PC-3 (cell line): ENCODE data around the gene SLC16A11. TPM values are rescaled to one million over a fixed set of nuclear protein-coding genes. Genes with fewer than 3 reads are reported as not detected.
A peak's percentile ranks its signal among the peaks of the same experiment; 100 is the strongest.

Experiments used
- ATAC-seq: fragments of 200-7000 bp; cut with Tn5 transposase; 2 replicates; pipeline ENCODE4 v1.9.1; 2020; ENCODE audit warnings: mild to moderate bottlenecking, moderate library complexity
- BruUV-seq: library from RNA; stranded (reverse); fragments of 400-500 nt; replicated peaks from 2 replicates; lab custom pipeline; 2021; lab: Mats Ljungman, UMichigan
- CTCF ChIA-PET: fragments of 300-600 bp; sonication (Branson Sonifier 250); formaldehyde crosslinking; loops from one replicate; lab custom pipeline; 2022; ENCODE audit warnings: antibody characterized with exemption; lab: Charles Lee
- POLR2A ChIA-PET: fragments of 300-600 bp; sonication (Branson Sonifier 250); formaldehyde crosslinking; loops from one replicate; lab custom pipeline; 2022; ENCODE audit warnings: antibody characterized with exemption; ENCODE audit not compliant: unreplicated experiment; lab: Charles Lee
- DNase-seq: peaks from one replicate; pipeline ENCODE4 v3.0.0-alpha.2; 2015
- H2AFZ ChIP-seq: fragments of 300-600 bp; sonication (generic); 2 replicates; pipeline ENCODE4 v1.6.0; 2016; ENCODE audit warnings: antibody characterized with exemption, low read length
- H3F3A ChIP-seq: fragments of 300-600 bp; sonication (generic); one replicate; pipeline ENCODE4 v1.6.0; 2017; ENCODE audit warnings: antibody characterized with exemption, low read length, control low read depth, mild to moderate bottlenecking; ENCODE audit not compliant: unreplicated experiment
- H3K27ac ChIP-seq: fragments of 300-600 bp; sonication (generic); 2 replicates; pipeline ENCODE4 v1.5.1; 2016; ENCODE audit warnings: mild to moderate bottlenecking, low read length
- H3K27me3 ChIP-seq: fragments of 300-600 bp; sonication (generic); 2 replicates; pipeline ENCODE4 v1.6.1; 2016; ENCODE audit warnings: low read length, mixed read lengths
- H3K36me3 ChIP-seq: fragments of 300-600 bp; sonication (generic); 2 replicates; pipeline ENCODE4 v1.6.1; 2016; ENCODE audit warnings: low read depth, mixed run types, low read length, mixed read lengths
- H3K4me1 ChIP-seq: fragments of 300-600 bp; sonication (generic); 2 replicates; pipeline ENCODE4 v1.5.1; 2016; ENCODE audit warnings: low read length; ENCODE audit not compliant: insufficient read depth
- H3K4me2 ChIP-seq: fragments of 300-600 bp; sonication (generic); 2 replicates; pipeline ENCODE4 v1.6.0; 2016; ENCODE audit warnings: low read length
- H3K4me3 ChIP-seq: fragments of 300-600 bp; sonication (generic); 2 replicates; pipeline ENCODE4 v1.5.1; 2016; ENCODE audit warnings: mild to moderate bottlenecking, low read length, mixed read lengths
- H3K79me2 ChIP-seq: fragments of 300-600 bp; sonication (generic); 2 replicates; pipeline ENCODE4 v1.6.1; 2017; ENCODE audit warnings: low read length, mixed read lengths
- H3K9ac ChIP-seq: fragments of 300-600 bp; sonication (generic); 2 replicates; pipeline ENCODE4 v1.6.0; 2016; ENCODE audit warnings: mild to moderate bottlenecking, low read length
- H3K9me2 ChIP-seq: fragments of 300-600 bp; sonication (generic); replicated peaks from 2 replicates; pipeline ENCODE4 v1.6.1; 2016; ENCODE audit warnings: mixed run types, low read length, mixed read lengths
- H3K9me3 ChIP-seq: fragments of 300-600 bp; sonication (generic); 2 replicates; pipeline ENCODE4 v1.6.1; 2016; ENCODE audit warnings: low read length, mixed read lengths
- H4K20me1 ChIP-seq: fragments of 300-600 bp; sonication (generic); 2 replicates; pipeline ENCODE4 v1.6.1; 2016; ENCODE audit warnings: low read length, mixed read lengths
- EZH2 ChIP-seq: fragments of 300-600 bp; sonication (generic); IDR thresholded peaks from one replicate; pipeline ENCODE4 v1.6.1; 2017; ENCODE audit warnings: antibody characterized with exemption, mild to moderate bottlenecking, low read length; ENCODE audit not compliant: unreplicated experiment
- EZH2phosphoT487 ChIP-seq: fragments of 300-600 bp; sonication (generic); IDR thresholded peaks from 2 replicates; pipeline ENCODE4 v1.6.1; 2018; ENCODE audit warnings: mild to moderate bottlenecking, antibody characterized with exemption, low read length, borderline replicate concordance
- intact Hi-C: fragments of 100-400 bp; cut with micrococcal nuclease; formaldehyde crosslinking; loops from 2 replicates; pipeline ENCODE4 v1.9.0; 2023
- total RNA-seq: library from RNA; depleted of rRNA; stranded (reverse); fragments of >200 nt; gene quantifications from 2 replicates; pipeline ENCODE4 v1.2.3, GENCODE V29; 2014
- TF ChIP-seq, protein P1 (sequence below): fragments of 300-600 bp; sonication (generic); conservative IDR thresholded peaks from 2 replicates; pipeline ENCODE4 v1.5.1; 2017; ENCODE audit warnings: antibody characterized with exemption, low read depth, mild to moderate bottlenecking, low read length

The SLC16A11 gene
- total RNA-seq, 1 experiment from 2014 or later = not detected

DNA sequence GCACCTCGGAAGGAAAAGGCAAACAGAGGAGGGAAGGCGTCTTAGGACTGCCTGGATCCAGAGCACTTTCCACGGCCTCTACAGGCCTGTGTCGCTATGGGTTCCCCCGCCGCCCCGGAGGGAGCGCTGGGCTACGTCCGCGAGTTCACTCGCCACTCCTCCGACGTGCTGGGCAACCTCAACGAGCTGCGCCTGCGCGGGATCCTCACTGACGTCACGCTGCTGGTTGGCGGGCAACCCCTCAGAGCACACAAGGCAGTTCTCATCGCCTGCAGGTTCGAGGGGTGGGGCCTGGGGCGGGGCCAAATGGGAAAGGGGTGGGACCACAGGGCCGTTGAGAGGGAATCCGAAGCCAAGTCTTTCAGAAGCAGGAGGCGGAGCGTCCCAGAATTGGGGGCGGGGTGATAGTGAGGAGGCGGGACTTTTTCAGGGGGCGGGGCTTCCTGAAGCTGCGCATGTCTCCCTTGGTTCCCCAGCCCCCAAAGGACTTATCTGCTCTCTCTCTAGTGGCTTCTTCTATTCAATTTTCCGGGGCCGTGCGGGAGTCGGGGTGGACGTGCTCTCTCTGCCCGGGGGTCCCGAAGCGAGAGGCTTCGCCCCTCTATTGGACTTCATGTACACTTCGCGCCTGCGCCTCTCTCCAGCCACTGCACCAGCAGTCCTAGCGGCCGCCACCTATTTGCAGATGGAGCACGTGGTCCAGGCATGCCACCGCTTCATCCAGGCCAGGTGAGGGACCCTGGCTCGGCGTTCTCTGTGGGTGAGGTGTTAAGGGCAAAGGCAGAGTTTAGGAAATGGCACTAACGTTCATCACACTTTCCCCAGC lies 20.1 kb downstream of the SLC16A11 start:
- CTCF ChIA-PET = no interaction called here
- no peaks in the 10 kb centered on the region for H3K9me2 ChIP-seq
- peak; percentile 42 for DNase-seq
- no peak overlapping the region for H3K9ac ChIP-seq
- no peaks in the 10 kb centered on the region for H4K20me1 ChIP-seq
- POLR2A ChIA-PET = no interaction called here
- intact Hi-C loops = loop anchor here (5.0 kb wide), 2 partner anchors 181 to 356 kb away; no protein-coding TSS in a partner anchor
- peak; percentile 38 for ATAC-seq
- H3K4me1 ChIP-seq = peaks cover 12% of the 10 kb centered on the region; the same call in 1 of the 2 replicates
- H3K79me2 ChIP-seq = no peaks in the 10 kb centered on the region
- no peaks in the 10 kb centered on the region for H3K36me3 ChIP-seq
- no peak for TF ChIP-seq EZH2
- TF ChIP-seq EZH2phosphoT487 = no peak
- H3K27ac ChIP-seq = no peak overlapping the region
- H2AFZ ChIP-seq = no peak overlapping the region
- H3F3A ChIP-seq = no peaks in the 10 kb centered on the region
- BruUV-seq = no TSS peak
- no peak overlapping the region for H3K4me2 ChIP-seq
- H3K27me3 ChIP-seq = no peaks in the 10 kb centered on the region
- H3K4me3 ChIP-seq = no peak overlapping the region
- no peaks in the 10 kb centered on the region for H3K9me3 ChIP-seq

DNA sequence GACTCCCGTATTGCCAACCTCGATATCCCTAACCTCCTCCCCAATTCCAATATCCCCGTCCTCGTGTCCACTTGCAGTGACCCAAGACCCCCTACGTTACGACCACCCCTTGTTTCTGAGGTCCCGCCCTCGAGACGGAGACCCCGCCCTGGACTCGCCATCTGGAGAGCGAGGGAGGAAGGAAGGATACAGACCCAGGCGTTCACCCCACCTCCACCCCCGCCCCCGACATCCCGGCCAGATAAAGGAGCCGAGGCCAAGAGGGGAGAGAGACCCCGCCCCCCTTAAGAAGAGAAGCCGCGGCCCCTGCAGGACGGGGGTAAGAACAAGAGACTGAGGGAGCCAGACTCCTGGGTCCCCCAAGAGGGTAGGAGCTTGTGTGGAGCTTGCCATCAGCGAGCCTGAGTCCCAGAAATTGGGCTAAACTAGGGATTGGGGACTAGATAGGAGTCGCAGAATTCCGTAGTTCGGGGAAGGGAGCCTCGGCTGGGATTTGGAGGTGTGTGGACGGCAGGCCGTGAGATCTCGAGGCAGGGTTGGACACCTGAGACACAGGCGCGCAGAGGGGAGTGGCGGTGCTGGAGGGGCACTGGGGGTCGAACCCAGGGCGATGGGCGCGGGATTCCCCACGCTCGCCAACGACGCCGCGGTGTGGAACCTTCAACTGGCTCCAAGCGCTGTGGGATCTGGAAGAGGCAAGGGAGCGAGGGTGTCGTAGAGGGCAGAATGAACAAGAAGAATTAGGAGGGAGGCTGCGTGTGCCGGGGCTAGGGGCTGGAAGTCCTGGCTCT lies 20.9 kb downstream of the SLC16A11 start, which contains the start of gene BCL6B:
Gene BCL6B, plus strand, starts transcription at position 270 of the 791 bp plus-strand sequence. CDS start 622 bp downstream, outside the sequence.
- Histone ChIP-seq H3K36me3 (no peaks in the 10 kb centered on the region), H3K27ac (no peak within 1 kb of the TSS), H3K9ac (peak within 1 kb of the TSS; percentile 42), H3K4me2 (peak within 1 kb of the TSS; percentile 82), H3K9me2 (no peaks in the 10 kb centered on the region), H3K4me1 (peaks cover 12% of the 10 kb centered on the region; the same call in 1 of the 2 replicates), H3F3A (no peaks in the 10 kb centered on the region), H4K20me1 (no peaks in the 10 kb centered on the region), H3K4me3 (peak within 1 kb of the TSS; percentile 54), H2AFZ (peak within 1 kb of the TSS; percentile 92), H3K27me3 (no peaks in the 10 kb centered on the region), H3K79me2 (no peaks in the 10 kb centered on the region), H3K9me3 (no peaks in the 10 kb centered on the region)
- intact Hi-C loops = loop anchor here (5.0 kb wide), 2 partner anchors 181 to 356 kb away; no protein-coding TSS in a partner anchor
- DNase-seq = no peak
- ChIA-PET CTCF (no interaction called here), POLR2A (no interaction called here)
- ATAC-seq = no peak
- TF ChIP-seq EZH2phosphoT487 = no peak
- TF ChIP-seq EZH2 = no peak
- no TSS peak for BruUV-seq

DNA sequence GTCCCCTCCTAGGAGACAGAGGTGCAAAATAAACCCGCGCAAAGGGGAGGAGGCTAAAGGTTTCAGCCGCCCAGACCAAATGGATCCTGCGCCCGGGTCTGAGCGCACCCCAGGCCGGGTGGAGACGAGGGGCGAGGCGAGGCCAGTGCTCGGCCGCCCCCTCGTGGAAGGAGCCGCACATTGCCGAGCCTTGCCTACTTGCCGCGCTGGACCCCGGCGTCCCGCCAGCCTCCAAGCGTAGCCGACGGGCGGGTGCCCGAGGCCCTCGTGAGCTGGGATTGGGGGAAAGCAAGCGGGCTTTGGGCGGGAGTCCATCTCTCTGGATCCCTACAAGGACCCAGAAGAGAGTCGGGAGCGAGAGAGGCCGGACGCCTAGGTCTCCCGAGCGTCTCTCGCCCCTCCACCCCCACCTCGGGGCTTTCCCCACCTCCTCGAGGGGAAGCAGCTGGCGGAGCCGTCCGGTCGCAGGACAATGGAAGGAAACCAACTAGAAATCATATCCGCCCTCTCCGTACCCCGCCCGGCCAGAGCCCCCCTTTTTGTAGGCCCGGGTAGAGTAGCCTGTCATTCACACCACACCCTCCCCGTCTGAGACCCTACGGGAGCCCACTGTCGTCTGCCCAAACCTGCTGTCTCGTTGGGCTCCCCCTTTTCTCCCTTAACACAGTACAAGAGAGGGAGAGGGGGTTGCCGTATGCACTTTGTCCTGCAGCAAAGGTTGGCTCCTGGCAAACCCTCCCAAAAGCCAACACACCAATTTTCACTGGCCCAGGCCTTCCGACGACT lies 21.7 kb downstream of the SLC16A11 start:
- DNase-seq (peak; percentile 73), ATAC-seq (peak; percentile 73)
- no peaks in the 10 kb centered on the region for H3K27me3 ChIP-seq
- peaks cover 12% of the 10 kb centered on the region; the same call in 1 of the 2 replicates for H3K4me1 ChIP-seq
- H3K4me3 ChIP-seq = peak overlapping the region; percentile 54
- peak overlapping the region; percentile 92 for H2AFZ ChIP-seq
- H3K27ac ChIP-seq = no peak overlapping the region
- no TSS peak for BruUV-seq
- no peaks in the 10 kb centered on the region for H3K79me2 ChIP-seq
- no peaks in the 10 kb centered on the region for H3K9me2 ChIP-seq
- ChIA-PET CTCF (no interaction called here), POLR2A (interaction anchor here (0.9 kb wide), 1 partner anchor 13 kb away, joined by 3 read pairs; the partner anchor contains the start of gene SLC16A13)
- H3F3A ChIP-seq = no peaks in the 10 kb centered on the region
- TF ChIP-seq, protein P1, sequence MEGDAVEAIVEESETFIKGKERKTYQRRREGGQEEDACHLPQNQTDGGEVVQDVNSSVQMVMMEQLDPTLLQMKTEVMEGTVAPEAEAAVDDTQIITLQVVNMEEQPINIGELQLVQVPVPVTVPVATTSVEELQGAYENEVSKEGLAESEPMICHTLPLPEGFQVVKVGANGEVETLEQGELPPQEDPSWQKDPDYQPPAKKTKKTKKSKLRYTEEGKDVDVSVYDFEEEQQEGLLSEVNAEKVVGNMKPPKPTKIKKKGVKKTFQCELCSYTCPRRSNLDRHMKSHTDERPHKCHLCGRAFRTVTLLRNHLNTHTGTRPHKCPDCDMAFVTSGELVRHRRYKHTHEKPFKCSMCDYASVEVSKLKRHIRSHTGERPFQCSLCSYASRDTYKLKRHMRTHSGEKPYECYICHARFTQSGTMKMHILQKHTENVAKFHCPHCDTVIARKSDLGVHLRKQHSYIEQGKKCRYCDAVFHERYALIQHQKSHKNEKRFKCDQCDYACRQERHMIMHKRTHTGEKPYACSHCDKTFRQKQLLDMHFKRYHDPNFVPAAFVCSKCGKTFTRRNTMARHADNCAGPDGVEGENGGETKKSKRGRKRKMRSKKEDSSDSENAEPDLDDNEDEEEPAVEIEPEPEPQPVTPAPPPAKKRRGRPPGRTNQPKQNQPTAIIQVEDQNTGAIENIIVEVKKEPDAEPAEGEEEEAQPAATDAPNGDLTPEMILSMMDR = peak; percentile 79
- TF ChIP-seq EZH2phosphoT487 = no peak
- TF ChIP-seq EZH2 = no peak
- peak overlapping the region; percentile 42 for H3K9ac ChIP-seq
- peak overlapping the region; percentile 82 for H3K4me2 ChIP-seq
- no peaks in the 10 kb centered on the region for H3K36me3 ChIP-seq
- H3K9me3 ChIP-seq = no peaks in the 10 kb centered on the region
- intact Hi-C loops = loop anchor here (1.0 to 5.0 kb wide), 3 partner anchors 111 to 355 kb away; no protein-coding TSS in a partner anchor
- H4K20me1 ChIP-seq = no peaks in the 10 kb centered on the region
